Neuronal stem cell (in vitro differentiated cells): ENCODE results near the gene IFT122.
"Not testable (repeated sequence)": the region's sequence is repeated elsewhere in the genome, so short reads cannot be mapped to it uniquely, and the experiment has no call there.

Source experiments
- DNase-seq: peaks from one replicate; pipeline ENCODE4 v3.0.0-alpha.2; 2013; ENCODE audit warnings: low spot score
- H2AFZ ChIP-seq: one replicate; pipeline ENCODE4 v1.6.1; 2013; ENCODE audit warnings: mild to moderate bottlenecking, low read length, inconsistent platforms
- H2AK5ac ChIP-seq: 2 replicates; pipeline ENCODE4 v1.6.1; 2013; ENCODE audit warnings: low read depth, mild to moderate bottlenecking, inconsistent platforms, low read length, moderate library complexity, mixed read lengths
- H2BK120ac ChIP-seq: 2 replicates; pipeline ENCODE4 v1.6.1; 2013; ENCODE audit warnings: low read depth, mild to moderate bottlenecking, inconsistent platforms, low read length, moderate library complexity, mixed read lengths
- H2BK12ac ChIP-seq: one replicate; pipeline ENCODE4 v1.6.1; 2013; ENCODE audit warnings: low read length, inconsistent platforms
- H2BK15ac ChIP-seq: 2 replicates; pipeline ENCODE4 v1.6.1; 2013; ENCODE audit warnings: mild to moderate bottlenecking, low read length, inconsistent platforms, mixed read lengths
- H2BK5ac ChIP-seq: one replicate; pipeline ENCODE4 v1.6.1; 2013; ENCODE audit warnings: inconsistent platforms, mild to moderate bottlenecking, low read length, moderate library complexity
- H3K14ac ChIP-seq: one replicate; pipeline ENCODE4 v1.6.1; 2013; ENCODE audit warnings: low read length, inconsistent platforms
- H3K18ac ChIP-seq: 2 replicates; pipeline ENCODE4 v1.6.1; 2013; ENCODE audit warnings: low read length, inconsistent platforms
- H3K23ac ChIP-seq: 2 replicates; pipeline ENCODE4 v1.6.1; 2013; ENCODE audit warnings: low read depth, mild to moderate bottlenecking, mixed read lengths, low read length, inconsistent platforms; ENCODE audit not compliant: poor library complexity
- H3K27ac ChIP-seq: replicated peaks from 3 replicates; pipeline ENCODE4 v1.5.1; 2013; ENCODE audit warnings: low read length, inconsistent platforms
- H3K27me3 ChIP-seq, 3 experiments: 2 replicates each; pipeline ENCODE4 v1.6.1; 2013; ENCODE audit warnings: low read length in 3 of 3, mild to moderate bottlenecking in 2 of 3, inconsistent platforms in 1 of 3, low read depth in 1 of 3, mixed read lengths in 1 of 3, moderate library complexity in 1 of 3; ENCODE audit not compliant: control insufficient read depth in 3 of 3, insufficient read depth in 3 of 3
- H3K36me3 ChIP-seq, 2 donors: replicated peaks in 1 of 2; 2 replicates each; pipeline ENCODE4 v1.6.1; 2013; ENCODE audit warnings: low read length in 2 of 2; ENCODE audit not compliant: control insufficient read depth in 2 of 2, insufficient read depth in 2 of 2
- H3K4ac ChIP-seq: 2 replicates; pipeline ENCODE4 v1.6.1; 2013; ENCODE audit warnings: inconsistent platforms, mild to moderate bottlenecking, low read length, moderate library complexity
- H3K4me1 ChIP-seq, 2 donors: 1 replicate in 1 of 2; 2 replicates in 1 of 2; pipeline ENCODE4 v1.6.1; 2013; ENCODE audit warnings: low read length in 2 of 2, low read depth in 1 of 2; ENCODE audit not compliant: control insufficient read depth in 2 of 2, insufficient read depth in 1 of 2
- H3K4me2 ChIP-seq: one replicate; pipeline ENCODE4 v1.6.1; 2013; ENCODE audit warnings: mild to moderate bottlenecking, low read length, inconsistent platforms; ENCODE audit not compliant: insufficient read depth, poor library complexity, severe bottlenecking
- H3K4me3 ChIP-seq, 2 donors: 2 replicates each; pipeline ENCODE4 v1.5.1; 2013; ENCODE audit warnings: low read length in 2 of 2, mild to moderate bottlenecking in 2 of 2, inconsistent platforms in 1 of 2, moderate library complexity in 1 of 2
- H3K79me1 ChIP-seq: one replicate; pipeline ENCODE4 v1.6.1; 2013; ENCODE audit warnings: low read depth, mild to moderate bottlenecking, inconsistent platforms, low read length, moderate library complexity
- H3K9ac ChIP-seq: one replicate; pipeline ENCODE4 v1.6.1; 2013; ENCODE audit warnings: mild to moderate bottlenecking, low read depth, low read length, inconsistent platforms; ENCODE audit not compliant: poor library complexity
- H3K9me3 ChIP-seq, 2 donors: replicated peaks in 1 of 2; 2 replicates each; pipeline versions ENCODE3 to v1.6.1; 2013; ENCODE audit warnings: low read length in 2 of 2, mild to moderate bottlenecking in 2 of 2, inconsistent platforms in 1 of 2, low read depth in 1 of 2, mixed read lengths in 1 of 2, moderate library complexity in 1 of 2; ENCODE audit not compliant: control insufficient read depth in 2 of 2, insufficient read depth in 1 of 2
- H4K8ac ChIP-seq: one replicate; pipeline ENCODE4 v1.6.1; 2013; ENCODE audit warnings: low read depth, mild to moderate bottlenecking, inconsistent platforms, low read length, moderate library complexity
- H4K91ac ChIP-seq: one replicate; pipeline ENCODE4 v1.6.1; 2013; ENCODE audit warnings: low read length, low read depth, mild to moderate bottlenecking, inconsistent platforms; ENCODE audit not compliant: poor library complexity
- WGBS, 2 donors: extraction: QIAGEN DNeasy Blood & Tissue Kit; methylation state at CpG; one replicate each; pipeline ENCODE4 v1.1.7; 2013; ENCODE audit warnings: missing lambda C conversion rate in 2 of 2, mixed read lengths in 1 of 2; ENCODE audit not compliant: insufficient read length in 2 of 2, insufficient replicate concordance in 1 of 2; ENCODE audit errors: extremely low coverage in 2 of 2; 5-methylcytosine and 5-hydroxymethylcytosine counted together

IFT122 gene

GRCh38 chr3:129545951-129546350 lies 105.9 kb downstream of the IFT122 start:
- H3K4me3 ChIP-seq, H3K4me2 ChIP-seq, H3K27ac ChIP-seq, H2BK15ac ChIP-seq, H3K9ac ChIP-seq, H4K91ac ChIP-seq, H3K14ac ChIP-seq, H3K4ac ChIP-seq, H3K36me3 ChIP-seq, H3K23ac ChIP-seq, H2BK5ac ChIP-seq, H3K18ac ChIP-seq, H2AFZ ChIP-seq, H3K27me3 ChIP-seq, H2AK5ac ChIP-seq, H3K79me1 ChIP-seq, H3K9me3 ChIP-seq, DNase-seq, H4K8ac ChIP-seq, H2BK120ac ChIP-seq, H2BK12ac ChIP-seq: not testable (repeated sequence)
- H3K4me1 ChIP-seq: peaks cover 0 to 12% of the 10 kb centered on the region in 2 donors
- WGBS, 2 donors: no CpG with 5 or more reads among the region's 3 CpGs

DNA sequence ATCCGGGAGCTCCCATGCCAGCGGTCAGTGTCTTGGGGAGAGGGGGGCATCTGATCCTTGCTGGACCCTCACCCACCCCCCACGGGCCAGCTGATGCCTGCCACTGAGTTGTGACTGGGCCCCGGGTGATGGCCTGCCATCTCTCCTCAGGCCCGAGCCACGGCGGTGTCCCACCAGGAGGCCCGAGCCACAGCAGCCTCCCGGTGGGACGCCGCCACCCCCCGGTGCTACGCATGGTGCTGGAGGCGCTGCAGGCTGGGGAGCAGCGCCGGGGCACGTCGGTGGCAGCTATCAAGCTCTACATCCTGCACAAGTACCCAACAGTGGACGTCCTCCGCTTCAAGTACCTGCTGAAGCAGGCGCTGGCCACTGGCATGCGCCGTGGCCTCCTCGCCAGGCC lies 107.2 kb downstream of the IFT122 start:
- H3K4me3 ChIP-seq: no peak overlapping the region
- H2BK120ac ChIP-seq: no peak overlapping the region
- no peak overlapping the region for H3K23ac ChIP-seq
- no peak overlapping the region for H3K4ac ChIP-seq
- H3K4me2 ChIP-seq: no peak overlapping the region
- H3K27ac ChIP-seq: no peak overlapping the region
- peaks cover 0 to 3% (median 0%) of the 10 kb centered on the region in 3 experiments for H3K27me3 ChIP-seq
- H3K9me3 ChIP-seq: no peaks in the 10 kb centered on the region
- H3K9ac ChIP-seq: no peak overlapping the region
- no peaks in the 10 kb centered on the region for H3K36me3 ChIP-seq
- DNase-seq: no peak
- H3K79me1 ChIP-seq: no peaks in the 10 kb centered on the region
- peak overlapping the region; percentile 97 for H2AK5ac ChIP-seq
- H4K8ac ChIP-seq: no peak overlapping the region
- H3K14ac ChIP-seq: no peak overlapping the region
- H4K91ac ChIP-seq: no peak overlapping the region
- peak overlapping the region; percentile 40 for H2AFZ ChIP-seq
- peak overlapping the region; percentile 78 for H3K18ac ChIP-seq
- H2BK12ac ChIP-seq: no peak overlapping the region
- WGBS, 2 donors: no CpG with 5 or more reads among the region's 24 CpGs
- H2BK15ac ChIP-seq: peak overlapping the region; percentile 31
- H2BK5ac ChIP-seq: no peak overlapping the region
- peaks cover under 1 to 12% of the 10 kb centered on the region in 2 donors for H3K4me1 ChIP-seq

GRCh38 chr3:129548104-129548965 lies 108.3 kb downstream of the IFT122 start:
- Histone ChIP-seq H2AFZ (peak overlapping the region; percentile 40), H2BK12ac (no peak overlapping the region), H4K91ac (no peak overlapping the region), H3K27me3 (no peaks in the 10 kb centered on the region), H3K4me1 (peaks cover 9 to 17% of the 10 kb centered on the region in 2 donors), H2BK15ac (peak overlapping the region; percentile 84), H4K8ac (no peak overlapping the region), H3K36me3 (no peaks in the 10 kb centered on the region), H3K4me2 (no peak overlapping the region), H2BK5ac (peak overlapping the region; percentile 20), H3K27ac (no peak overlapping the region), H3K4me3 (no peak overlapping the region), H3K79me1 (no peaks in the 10 kb centered on the region), H3K23ac (peak overlapping the region; percentile 39), H3K9me3 (no peaks in the 10 kb centered on the region), H3K14ac (peak overlapping the region; percentile 58), H3K9ac (no peak overlapping the region), H3K4ac (no peak overlapping the region), H2AK5ac (peak overlapping the region; percentile 67), H3K18ac (peak overlapping the region; percentile 84), H2BK120ac (peak overlapping the region; percentile 74)
- no CpG with 5 or more reads among the region's 19 CpGs for WGBS, 2 donors
- no peak for DNase-seq

DNA sequence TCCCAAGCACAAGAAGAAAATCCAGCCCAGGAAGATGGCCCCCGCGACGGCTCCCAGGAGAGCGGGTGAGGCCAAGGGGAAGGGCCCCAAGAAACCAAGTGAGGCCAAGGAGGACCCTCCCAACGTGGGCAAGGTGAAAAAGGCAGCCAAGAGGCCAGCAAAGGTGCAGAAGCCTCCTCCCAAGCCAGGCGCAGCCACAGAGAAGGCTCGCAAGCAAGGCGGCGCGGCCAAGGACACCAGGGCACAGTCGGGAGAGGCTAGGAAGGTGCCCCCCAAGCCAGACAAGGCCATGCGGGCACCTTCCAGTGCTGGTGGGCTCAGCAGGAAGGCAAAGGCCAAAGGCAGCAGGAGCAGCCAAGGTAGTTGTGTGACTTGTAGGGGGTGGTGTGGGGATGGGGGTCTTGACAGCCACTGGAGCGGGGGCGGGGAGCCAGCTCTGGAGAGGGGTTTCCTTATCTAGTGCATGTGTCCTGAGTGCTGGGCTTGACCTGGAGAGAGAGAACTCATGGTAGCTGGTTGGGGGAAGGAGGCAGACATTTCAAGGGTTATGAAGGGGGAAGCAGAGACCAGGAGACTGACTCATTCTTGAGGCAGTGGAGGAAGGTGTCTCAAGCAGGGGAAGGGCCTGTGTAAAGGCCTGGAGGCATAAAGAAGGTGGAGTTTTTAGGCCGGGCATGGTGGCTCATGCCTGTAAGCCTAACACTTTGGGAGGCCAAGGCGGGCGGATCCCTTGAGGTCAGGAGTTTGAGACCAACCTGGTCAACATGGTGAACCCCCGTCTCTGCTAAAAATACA lies 109.2 kb downstream of the IFT122 start:
- Histone ChIP-seq H3K4me2 (no peak overlapping the region), H2BK120ac (peak overlapping the region; percentile 73), H3K27me3 (no peaks in the 10 kb centered on the region), H4K8ac (no peak overlapping the region), H2BK5ac (peak overlapping the region; percentile 20), H2BK15ac (peak overlapping the region; percentile 79), H2AFZ (peak overlapping the region; percentile 40), H3K23ac (peak overlapping the region; percentile 82), H3K79me1 (no peaks in the 10 kb centered on the region), H2BK12ac (peak overlapping the region; percentile 60), H4K91ac (no peak overlapping the region), H3K4ac (peak overlapping the region; percentile 99), H3K36me3 (no peaks in the 10 kb centered on the region), H3K14ac (peak overlapping the region; percentile 58), H3K27ac (no peak overlapping the region), H3K4me3 (no peak overlapping the region), H3K9me3 (no peaks in the 10 kb centered on the region), H3K9ac (no peak overlapping the region), H3K18ac (peak overlapping the region; percentile 71), H3K4me1 (peaks cover 9 to 22% of the 10 kb centered on the region in 2 donors), H2AK5ac (peak overlapping the region; percentile 67)
- no peak for DNase-seq
- no CpG with 5 or more reads among the region's 18 CpGs for WGBS, 2 donors
